ENCODE data around the gene PLCL1.

Gene PLCL1

GRCh38 chr2:197857476-197858107 lies 53.2 kb downstream of the PLCL1 start:
- DNase-seq (ENCODE audit: low spot score): no peak

GRCh38 chr2:197858607-197859140 lies 54.3 kb downstream of the PLCL1 start:
- DNase-seq (ENCODE audit: low spot score): no peak

GRCh38 chr2:197862246-197862955 lies 58.0 kb downstream of the PLCL1 start:
- DNase-seq (ENCODE audit: low spot score): no peak

DNA sequence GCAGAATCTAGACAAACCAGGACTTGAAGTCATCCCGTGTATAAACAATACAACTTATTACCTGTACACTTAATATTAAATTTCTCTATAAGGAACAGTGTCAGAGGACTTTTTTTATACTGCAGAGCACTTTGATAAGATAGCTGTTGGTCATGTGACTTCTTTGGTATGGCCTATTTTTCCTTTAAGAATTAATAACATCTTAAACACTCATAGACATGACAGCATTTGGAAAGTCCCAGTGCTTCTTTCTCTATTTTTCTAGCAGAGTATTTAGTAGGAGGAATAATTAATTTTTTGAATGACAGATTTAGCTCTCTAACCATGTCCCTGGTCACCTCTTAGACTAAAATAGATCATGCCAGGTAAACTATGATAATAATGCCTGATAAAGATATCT lies 59.4 kb downstream of the PLCL1 start:
- no peak for DNase-seq (ENCODE audit: low spot score)

DNA sequence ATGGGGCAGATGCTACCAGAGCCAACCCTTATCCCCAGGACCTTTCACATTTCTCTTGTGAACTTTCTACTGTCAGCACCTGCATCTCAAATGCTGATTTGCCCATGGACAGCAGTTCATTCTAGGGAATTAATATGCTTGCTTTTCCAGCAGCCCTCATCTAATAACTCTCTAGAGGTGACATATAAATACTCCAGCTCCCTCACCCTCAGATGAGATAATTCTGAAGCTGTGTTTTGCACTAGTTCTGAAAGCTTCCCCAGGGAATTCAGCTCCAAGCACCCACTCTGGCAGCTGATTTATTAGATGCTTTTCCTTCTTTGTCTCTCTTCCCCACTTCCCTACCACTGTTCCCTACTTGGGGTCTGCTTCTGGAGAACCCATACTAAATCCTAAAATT lies 62.1 kb downstream of the PLCL1 start:
- DNase-seq (ENCODE audit: low spot score): no peak

DNA sequence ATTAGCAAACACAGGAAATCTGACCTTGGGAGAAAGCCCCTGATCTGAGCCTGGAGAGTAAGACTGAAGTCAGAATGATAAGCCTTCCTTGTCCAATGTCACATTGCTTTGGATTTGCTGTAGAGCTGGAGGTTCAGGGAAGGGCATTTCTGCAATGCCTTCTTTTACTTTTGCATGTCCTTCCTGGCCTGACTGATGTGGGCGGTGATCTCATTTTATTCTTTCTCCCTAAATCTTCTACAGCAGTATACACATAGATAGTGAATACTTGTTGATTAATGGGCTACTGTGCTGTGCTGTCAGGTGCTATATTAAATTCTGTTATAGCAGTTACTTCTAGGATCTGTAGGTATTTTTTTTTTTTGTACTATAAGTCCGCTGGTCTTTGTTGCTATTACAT lies 62.6 kb downstream of the PLCL1 start:
- DNase-seq (ENCODE audit: low spot score): no peak

DNA sequence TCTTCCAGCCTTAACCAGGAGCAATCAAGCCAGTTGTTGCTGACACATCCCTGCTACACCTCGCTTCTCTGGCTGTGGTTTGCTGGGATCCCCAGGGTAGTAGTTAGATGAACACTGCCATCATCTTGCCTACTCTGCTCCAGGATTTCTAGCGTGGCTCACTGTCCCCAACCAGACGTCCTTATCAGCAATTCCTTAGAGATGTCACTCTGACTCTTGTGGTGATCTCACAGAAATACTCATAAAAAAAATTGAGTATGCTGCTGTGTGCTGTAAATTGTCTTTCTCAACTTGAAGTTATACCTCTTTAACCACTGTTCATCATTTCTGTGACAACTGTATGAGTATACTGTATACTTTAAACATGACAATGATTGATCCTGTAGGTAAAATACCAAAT lies 63.2 kb downstream of the PLCL1 start:
- no peak for DNase-seq (ENCODE audit: low spot score)

DNA sequence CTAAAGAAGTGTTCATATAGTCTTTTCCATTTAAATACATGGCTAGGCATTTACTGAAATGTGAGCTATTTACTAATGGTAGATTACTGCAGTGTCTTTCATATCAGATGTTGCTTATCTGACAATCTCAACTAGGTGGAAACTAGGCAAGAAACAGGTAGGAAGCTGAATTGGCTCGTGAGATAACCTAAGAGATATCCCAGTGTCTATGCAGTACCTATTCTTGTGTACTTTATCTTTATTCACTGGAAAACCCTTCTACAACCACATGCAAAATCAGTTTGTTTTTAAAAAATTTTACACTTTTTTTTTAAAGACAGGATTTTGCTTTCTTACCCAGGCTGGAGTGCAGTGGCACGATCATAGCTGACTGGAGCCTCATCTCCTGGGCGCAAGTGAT lies 63.8 kb downstream of the PLCL1 start:
- DNase-seq (ENCODE audit: low spot score): no peak

GRCh38 chr2:197869041-197869440 lies 64.6 kb downstream of the PLCL1 start:
- DNase-seq (ENCODE audit: low spot score): no peak

DNA sequence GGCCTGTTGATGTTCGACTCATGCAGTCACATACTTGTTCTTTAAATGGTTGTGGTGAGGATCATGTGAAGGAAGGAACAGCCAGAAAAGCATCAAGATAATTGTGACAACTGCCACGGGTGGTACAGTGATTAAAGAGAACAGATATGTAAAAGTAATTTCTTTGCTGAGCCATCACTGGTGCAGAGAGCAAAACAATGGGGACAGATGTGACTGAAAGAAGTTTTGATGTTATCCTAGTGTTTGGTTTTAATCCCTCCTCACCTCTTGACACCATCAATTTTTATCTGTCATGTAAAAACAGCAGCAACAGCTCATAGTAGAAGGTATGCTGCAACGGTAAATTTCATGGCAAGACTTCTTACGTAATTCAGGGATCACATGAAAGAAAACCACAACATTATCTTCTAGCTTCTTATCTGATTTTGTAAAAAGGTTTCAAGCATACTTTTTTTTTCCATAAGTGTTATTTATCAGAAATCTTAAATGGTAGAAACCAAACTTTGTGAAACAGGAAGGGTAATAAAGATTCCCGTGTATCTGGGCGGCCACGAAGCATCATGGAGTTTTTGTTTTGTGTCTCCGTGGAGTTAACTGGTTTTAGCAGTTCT lies 65.2 kb downstream of the PLCL1 start:
- no peak for DNase-seq (ENCODE audit: low spot score)

DNA sequence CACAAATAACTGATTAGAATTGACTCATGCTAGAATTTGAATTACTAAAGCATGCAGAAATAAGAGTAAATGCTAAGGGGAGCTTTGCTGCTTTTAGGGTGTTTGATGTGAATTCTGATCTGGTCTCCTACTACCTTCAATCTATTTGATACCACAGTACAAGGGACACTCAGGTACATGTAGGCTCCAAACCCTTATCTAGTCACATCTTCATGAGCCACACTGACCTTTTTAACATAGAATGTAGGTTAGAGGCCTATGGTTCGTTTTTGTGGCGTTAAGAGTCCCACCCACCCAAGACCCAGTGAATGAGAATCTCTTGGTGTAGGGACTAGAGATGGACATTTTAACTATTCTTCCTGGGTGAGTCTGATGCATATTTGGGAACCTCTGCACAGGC lies 65.7 kb downstream of the PLCL1 start:
- DNase-seq (ENCODE audit: low spot score): no peak

GRCh38 chr2:197871780-197872456 lies 67.5 kb downstream of the PLCL1 start:
- no peak for DNase-seq (ENCODE audit: low spot score)

- DNase-seq (ENCODE audit: low spot score): no peak
These were observed 68.9 kb downstream of the PLCL1 start for GRCh38 chr2:197873293-197873701.

GRCh38 chr2:197875763-197876162 lies 71.4 kb downstream of the PLCL1 start:
- no peak for DNase-seq (ENCODE audit: low spot score)

GRCh38 chr2:197876524-197876923 lies 72.1 kb downstream of the PLCL1 start:
- DNase-seq (ENCODE audit: low spot score): no peak

- DNase-seq (ENCODE audit: low spot score): no peak
These were observed 72.6 kb downstream of the PLCL1 start for GRCh38 chr2:197877038-197877437.

DNA sequence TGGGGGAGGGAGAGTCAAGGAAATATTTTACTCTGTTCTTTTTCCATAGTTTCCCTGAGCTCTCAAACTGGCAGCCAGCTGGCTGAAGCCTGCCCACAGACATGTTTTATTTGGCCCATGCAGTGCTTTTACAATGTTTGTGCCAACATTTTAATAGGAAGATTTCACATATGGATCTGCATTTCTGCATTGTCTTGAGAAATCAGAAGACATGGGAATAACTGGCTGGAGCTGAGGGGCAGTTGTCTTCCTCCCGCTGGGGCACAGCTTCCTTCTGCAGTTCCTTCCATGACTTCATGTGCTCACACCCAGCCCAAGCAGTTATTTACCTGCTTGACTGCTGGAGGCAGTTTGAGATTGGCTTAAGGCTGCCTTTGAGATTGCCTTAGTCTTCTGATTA lies 74.4 kb downstream of the PLCL1 start:
- DNase-seq (ENCODE audit: low spot score): no peak

DNA sequence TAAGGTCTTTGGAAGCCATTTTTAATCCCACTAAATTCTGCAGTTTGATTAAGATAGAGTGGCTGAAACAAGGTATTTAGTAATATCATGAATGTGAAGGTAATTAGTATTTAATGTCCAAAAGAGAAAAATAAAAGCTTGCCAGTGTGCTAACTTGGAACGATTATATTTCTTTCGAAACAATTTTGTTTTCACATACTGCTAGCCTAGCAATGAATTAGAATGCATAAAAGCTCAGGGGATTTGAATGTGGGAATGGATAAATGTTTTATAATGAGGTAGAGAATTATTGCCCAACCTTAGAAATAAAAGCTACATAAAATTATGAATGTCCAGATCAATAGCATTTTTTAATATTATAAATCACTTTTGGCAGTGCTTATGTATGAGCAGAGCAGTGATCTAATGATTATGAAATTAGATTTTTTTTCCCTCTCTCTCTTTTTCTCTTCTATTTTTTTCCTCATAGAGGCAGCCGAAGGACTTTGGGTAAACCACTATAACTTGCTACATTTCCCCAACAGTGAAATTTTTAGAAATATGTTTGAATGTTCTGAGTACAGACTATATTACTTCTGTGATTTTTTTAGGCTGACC lies 75.5 kb downstream of the PLCL1 start:
- DNase-seq (ENCODE audit: low spot score): no peak

GRCh38 chr2:197883354-197884032 lies 79.1 kb downstream of the PLCL1 start:
- DNase-seq (ENCODE audit: low spot score): no peak

- no peak for DNase-seq (ENCODE audit: low spot score)
These were observed 79.9 kb downstream of the PLCL1 start for GRCh38 chr2:197884252-197884651.

DNA sequence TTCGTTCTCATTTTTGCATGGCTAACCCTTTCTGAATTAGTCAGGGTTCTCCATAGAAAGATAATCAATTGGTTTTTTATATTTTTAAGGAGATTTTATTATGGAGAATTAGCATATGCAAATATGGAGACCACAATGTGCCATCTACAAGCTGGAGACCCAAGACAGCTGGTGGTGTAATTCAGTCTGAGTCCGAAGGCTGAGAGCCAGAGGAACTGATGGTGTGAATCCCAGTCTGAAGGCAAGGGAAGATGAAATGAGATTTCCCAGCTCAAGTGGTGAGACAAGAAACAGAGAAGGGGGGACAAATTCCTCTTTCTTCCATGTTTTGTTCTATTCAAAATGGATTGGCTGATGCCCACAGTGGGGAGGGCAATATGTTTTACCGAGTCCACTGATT lies 80.7 kb downstream of the PLCL1 start:
- DNase-seq (ENCODE audit: low spot score): no peak

DNA sequence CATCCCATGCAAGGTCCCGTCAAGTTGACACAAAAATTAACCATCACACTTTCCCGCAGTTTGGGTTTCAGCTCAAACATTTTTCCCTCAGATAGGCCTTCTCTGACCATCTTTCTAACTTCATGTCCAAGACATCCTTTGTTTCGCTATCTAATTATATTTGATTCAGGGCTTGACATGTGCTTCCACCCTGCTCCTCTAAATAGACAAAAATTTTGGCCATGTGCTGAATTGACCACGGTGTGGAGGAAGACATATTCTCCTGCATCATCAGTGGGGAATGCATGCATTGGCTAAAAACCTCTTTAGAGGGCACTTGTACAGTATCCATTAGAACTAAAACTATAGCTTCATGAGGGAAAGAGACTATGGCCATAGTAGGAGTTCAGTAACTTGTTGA lies 81.2 kb downstream of the PLCL1 start:
- no peak for DNase-seq (ENCODE audit: low spot score)

Measured in AG08396 (cell line).